ENCODE data around the gene LHFPL6. TPM values are rescaled to one million over a fixed set of nuclear protein-coding genes. Genes with fewer than 3 reads are reported as not detected.

LHFPL6 gene
- total and polyA plus RNA-seq, 10 of the 15 experiments (the other 5 are each of a cell fraction or from before 2014, with no cell fraction given): 0.11 to 4.6 (median 0.41) TPM

- Histone ChIP-seq H3K36me3 (ENCODE audit: control insufficient read depth in 2 of 2, insufficient read depth in 2 of 2, low read length in 1 of 2) (no peaks in the 10 kb centered on the region), H3K27me3 (replicated peaks in 1 of 2; ENCODE audit: control insufficient read depth in 2 of 2, insufficient read depth in 2 of 2, low read length in 1 of 2) (no peaks in the 10 kb centered on the region), H2AFZ (ENCODE audit: control insufficient read depth, low read depth, low read length) (no peak overlapping the region), H3K4me2 (ENCODE audit: control insufficient read depth, insufficient read depth) (no peak overlapping the region), H3K79me2 (ENCODE audit: control insufficient read depth, insufficient read depth, low read length) (no peaks in the 10 kb centered on the region), H3K9me3 (replicated peaks; ENCODE audit: control insufficient read depth, insufficient read depth, low read length) (no peaks in the 10 kb centered on the region), H3K4me1 (ENCODE audit: control insufficient read depth, insufficient read depth, low read length) (no peaks in the 10 kb centered on the region), H3K27ac (ENCODE audit: control insufficient read depth, insufficient read depth) (no peak overlapping the region), H3K4me3 (no peak overlapping the region), H3K9ac (ENCODE audit: control insufficient read depth, insufficient read depth, low read length) (no peak overlapping the region), H4K20me1 (ENCODE audit: control insufficient read depth, insufficient read depth) (no peaks in the 10 kb centered on the region)
- CTCF ChIA-PET: interaction anchor here (0.8 kb wide), 1 partner anchor 26 kb away, joined by 3 read pairs; no protein-coding TSS in a partner anchor
- BruUV-seq (replicated peaks): no TSS peak
- FAIRE-seq (no peak), ATAC-seq (no peak; the same call in 2 of the 3 replicates), DNase-seq (ENCODE audit: low read depth, low spot score) (no peak)
- no peak for TF ChIP-seq PAX8 (IDR thresholded peaks at IDR 0.05)
- TF ChIP-seq BRCA1 (IDR thresholded peaks at IDR 0.05; ENCODE audit: low read depth, low read length): no peak
- no peak for TF ChIP-seq HCFC1 (IDR thresholded peaks at IDR 0.05; ENCODE audit: low read length)
- TF ChIP-seq TCF12 (IDR thresholded peaks at IDR 0.05; ENCODE audit: low read depth, low read length): no peak
- no peak for TF ChIP-seq E4F1 (IDR thresholded peaks at IDR 0.05; ENCODE audit: borderline replicate concordance, partially characterized antibody)
- TF ChIP-seq WRNIP1 (IDR thresholded peaks at IDR 0.05; ENCODE audit: borderline replicate concordance, low read depth, low read length): no peak
- no peak for TF ChIP-seq RELA (IDR thresholded peaks at IDR 0.05; ENCODE audit: borderline replicate concordance, partially characterized antibody)
- TF ChIP-seq TCF7 (IDR thresholded peaks at IDR 0.05; ENCODE audit: borderline replicate concordance): no peak
- no peak for TF ChIP-seq NFYB (IDR thresholded peaks at IDR 0.05; ENCODE audit: insufficient read depth, low read depth, low read length)
- TF ChIP-seq ZNF622 (IDR thresholded peaks at IDR 0.05): no peak
- no peak for TF ChIP-seq CBFB (IDR thresholded peaks at IDR 0.05; ENCODE audit: low read depth)
- TF ChIP-seq ASH2L (IDR thresholded peaks at IDR 0.05; ENCODE audit: borderline replicate concordance, low read depth): no peak
- TF ChIP-seq ZNF384 (IDR thresholded peaks at IDR 0.05; ENCODE audit: borderline replicate concordance, low read depth, low read length): no peak
- no peak for TF ChIP-seq ZNF207 (IDR thresholded peaks at IDR 0.05; ENCODE audit: borderline replicate concordance)
- no peak for TF ChIP-seq PBX3 (IDR thresholded peaks at IDR 0.05; ENCODE audit: insufficient replicate concordance, low read depth, low read length)
- no peak for TF ChIP-seq POLR2AphosphoS2 (IDR thresholded peaks at IDR 0.05; ENCODE audit: low read depth, low read length)
- no peak for TF ChIP-seq NR2F1 (conservative IDR thresholded peaks at IDR 0.05)
- TF ChIP-seq CBX3 (IDR thresholded peaks at IDR 0.05; ENCODE audit: borderline replicate concordance, low read depth): no peak
- TF ChIP-seq CREM (IDR thresholded peaks at IDR 0.05; ENCODE audit: low read depth): no peak
- TF ChIP-seq MAX (IDR thresholded peaks at IDR 0.05; ENCODE audit: low read depth, low read length): no peak
- SMC1A ChIA-PET (ENCODE audit: uncharacterized antibody, unreplicated experiment): interaction anchor here (1.0 to 1.3 kb wide), 3 partner anchors 11 to 69 kb away, joined by 3 to 4 read pairs (median 3); no protein-coding TSS in a partner anchor
- POLR2A ChIA-PET: no interaction called here
- in situ Hi-C loops (cut with MboI): no loop called here
- WGBS (ENCODE audit: insufficient coverage, insufficient replicate concordance, low lambda C conversion rate, missing lambda C conversion rate): 21% methylated on average over 2 of the region's 2 CpGs
- RAD21 ChIA-PET (ENCODE audit: unreplicated experiment): no interaction called here
- intact Hi-C loops (cut with micrococcal nuclease; ENCODE audit: unreplicated experiment): loop anchor here (10.0 kb wide), 1 partner anchor 62 kb away; the partner anchor contains the start of gene LHFPL6
Measured at GRCh38 chr13:39542361-39542760, 60.6 kb downstream of the LHFPL6 start.
